HepG2 (cell line): Measurements from ENCODE around the gene FAM174C. TPM values are rescaled to one million over a fixed set of nuclear protein-coding genes. Genes with fewer than 3 reads are reported as not detected.
A peak's percentile ranks its signal among the peaks of the same experiment; 100 is the strongest.

Experiments
- ATF2 ChIP-seq: sonication (generic); formaldehyde crosslinking; IDR thresholded peaks from 2 replicates; pipeline ENCODE4 v1.4.0; 2020; ENCODE audit warnings: missing genetic modification reagents
- BRCA1 ChIP-seq: sonication (generic); formaldehyde crosslinking; IDR thresholded peaks from 2 replicates; pipeline ENCODE4 v1.4.0; 2020; ENCODE audit warnings: missing genetic modification reagents
- CC2D1A ChIP-seq: sonication (generic); formaldehyde crosslinking; IDR thresholded peaks from 2 replicates; pipeline ENCODE4 v1.8.1; 2023; ENCODE audit warnings: mild to moderate bottlenecking, missing genetic modification reagents
- CENPX ChIP-seq: sonication (generic); formaldehyde crosslinking; IDR thresholded peaks from 2 replicates; pipeline ENCODE4 v1.9.0; 2021; ENCODE audit warnings: mild to moderate bottlenecking, missing genetic modification reagents, moderate library complexity
- CREBL2 ChIP-seq: sonication (generic); formaldehyde crosslinking; IDR thresholded peaks from 2 replicates; pipeline ENCODE4 v1.8.1; 2023; ENCODE audit warnings: missing genetic modification reagents, mild to moderate bottlenecking, borderline replicate concordance
- DMTF1 ChIP-seq: sonication (generic); formaldehyde crosslinking; IDR thresholded peaks from 2 replicates; pipeline ENCODE4 v1.4.0; 2020; ENCODE audit warnings: mild to moderate bottlenecking, missing genetic modification reagents
- IRF9 ChIP-seq: sonication (generic); formaldehyde crosslinking; IDR thresholded peaks from 2 replicates; pipeline ENCODE4 v1.8.0; 2022; ENCODE audit warnings: missing genetic modification reagents, mild to moderate bottlenecking, borderline replicate concordance
- MAZ ChIP-seq, 2 experiments: sonication (generic) in 1 of 2; formaldehyde crosslinking in 1 of 2; IDR thresholded peaks; 2 replicates each; pipeline versions ENCODE4 v1.5.0 to v1.6.1; 2012 to 2020; ENCODE audit warnings: low read depth in 2 of 2, mild to moderate bottlenecking in 2 of 2, borderline replicate concordance in 1 of 2, improper control_type of control experiment in 1 of 2, low read length in 1 of 2, missing genetic modification reagents in 1 of 2, moderate library complexity in 1 of 2
- MEF2D ChIP-seq: sonication (generic); formaldehyde crosslinking; IDR thresholded peaks from 2 replicates; pipeline ENCODE4 v1.5.1; 2020; ENCODE audit warnings: mild to moderate bottlenecking, missing genetic modification reagents
- NCOA1 ChIP-seq: sonication (generic); formaldehyde crosslinking; IDR thresholded peaks from 2 replicates; pipeline ENCODE4 v1.9.0; 2021; ENCODE audit warnings: missing genetic modification reagents
- NFKB2 ChIP-seq: sonication (generic); formaldehyde crosslinking; IDR thresholded peaks from 2 replicates; pipeline ENCODE4 v1.4.0; 2020; ENCODE audit warnings: missing genetic modification reagents, borderline replicate concordance
- NFKBIZ ChIP-seq: IDR thresholded peaks from 2 replicates; pipeline ENCODE4 v1.6.1; 2018; ENCODE audit warnings: missing genetic modification reagents, missing compliant biosample characterization
- NR2F6 ChIP-seq, 2 experiments: IDR thresholded peaks; 2 replicates each; pipeline ENCODE4 v1.6.1; 2016; ENCODE audit warnings: antibody characterized with exemption in 1 of 2, mild to moderate bottlenecking in 1 of 2
- SKIL ChIP-seq: sonication (generic); formaldehyde crosslinking; IDR thresholded peaks from 2 replicates; pipeline ENCODE4 v1.8.0; 2022; ENCODE audit warnings: missing genetic modification reagents, mild to moderate bottlenecking, moderate library complexity, borderline replicate concordance
- SNAPC5 ChIP-seq: sonication (generic); formaldehyde crosslinking; IDR thresholded peaks from 2 replicates; pipeline ENCODE4 v1.8.1; 2023; ENCODE audit warnings: mild to moderate bottlenecking, missing genetic modification reagents, borderline replicate concordance
- YEATS2 ChIP-seq: sonication (generic); formaldehyde crosslinking; IDR thresholded peaks from 2 replicates; pipeline ENCODE4 v1.4.0; 2020; ENCODE audit warnings: missing genetic modification reagents, borderline replicate concordance
- ZFP36 ChIP-seq: fragments of 150-350 bp; IDR thresholded peaks from 2 replicates; pipeline ENCODE4 v1.6.1; 2018; ENCODE audit warnings: borderline replicate concordance, low read length, low read depth; ENCODE audit not compliant: partially characterized antibody
- ZNF292 ChIP-seq: sonication (generic); formaldehyde crosslinking; IDR thresholded peaks from 2 replicates; pipeline ENCODE4 v1.8.1; 2022; ENCODE audit warnings: mild to moderate bottlenecking, low read depth, missing genetic modification reagents, borderline replicate concordance
- ZNF782 ChIP-seq: sonication (generic); formaldehyde crosslinking; IDR thresholded peaks from 2 replicates; pipeline ENCODE4 v1.4.0; 2020; ENCODE audit warnings: missing genetic modification reagents, mild to moderate bottlenecking, borderline replicate concordance
- ZSCAN25 ChIP-seq: sonication (generic); formaldehyde crosslinking; IDR thresholded peaks from 2 replicates; pipeline ENCODE4 v1.8.0; 2022; ENCODE audit warnings: mild to moderate bottlenecking, missing genetic modification reagents
- polyA plus RNA-seq, 8 experiments: library from polyadenylated mRNA; depleted of rRNA in 3 of 8; stranded (reverse) in 7 of 8; unstranded in 1 of 8; fragments of >200 nt; fragmentation: Illumina TruSeq in 4 of 8; extraction: Trizol in 4 of 8; gene quantifications; 2 replicates each; pipeline versions ENCODE4 v1.2.1 to v1.2.3, GENCODE V29; 2011 to 2016; ENCODE audit warnings: low read depth in 4 of 8, missing spikeins in 1 of 8, mixed read lengths in 1 of 8; ENCODE audit not compliant: insufficient read depth in 1 of 8
- total RNA-seq, 5 experiments: library from RNA; depleted of rRNA; stranded (reverse); fragments of >200 nt; fragmentation: Illumina TruSeq; extraction: Trizol; gene quantifications; 2 replicates each; pipeline ENCODE4 v1.2.3, GENCODE V29; 2016; ENCODE audit warnings: low read depth in 1 of 5

Gene FAM174C
- total and polyA plus RNA-seq, 2 of the 13 experiments (the other 11 are each of a cell fraction or from before 2014, with no cell fraction given), result 19.5 to 31.3 TPM

- TF ChIP-seq ATF2 (CRISPR knock-in tag) (no peak), MAZ (IDR thresholded peaks at IDR 0.05; ENCODE audit: borderline replicate concordance, low read depth, low read length) (no peak; the same call in 1 of the 2 replicates), MAZ (CRISPR knock-in tag; IDR thresholded peaks at IDR 0.05; ENCODE audit: low read depth) (peak; percentile 38), CREBL2 (CRISPR knock-in tag) (no peak), CENPX (no peak), DMTF1 (CRISPR knock-in tag) (no peak), ZNF782 (CRISPR knock-in tag) (no peak), NR2F6 (IDR thresholded peaks at IDR 0.05) (no peak), NR2F6 (CRISPR knock-in tag; IDR thresholded peaks at IDR 0.05) (peak; percentile 56; the same call in 1 of the 2 replicates), SKIL (CRISPR knock-in tag) (peak; percentile 58; the same call in 1 of the 2 replicates), NFKB2 (CRISPR knock-in tag) (peak; percentile 18; the same call in 1 of the 2 replicates), MEF2D (CRISPR knock-in tag) (no peak), CC2D1A (CRISPR knock-in tag) (no peak), NCOA1 (CRISPR knock-in tag) (no peak), YEATS2 (CRISPR knock-in tag) (no peak), ZSCAN25 (CRISPR knock-in tag) (no peak), NFKBIZ (CRISPR knock-in tag) (no peak; the same call in 1 of the 2 replicates), BRCA1 (CRISPR knock-in tag) (no peak), SNAPC5 (CRISPR knock-in tag) (0 out of 2 replicates have a peak, but pooled peaks have one; percentile 37), ZNF292 (no peak), ZFP36 (no peak), IRF9 (no peak; the same call in 1 of the 2 replicates)
Measured at GRCh38 chr19:1249298-1249989, 25.9 kb upstream of the FAM174C start (continued).
